NB4 (cell line): ENCODE measurements around the gene UBA3.

Experiments used
- CTCF ChIP-seq: IDR thresholded peaks from one replicate; pipeline ENCODE4 v1.5.1; 2012; ENCODE audit warnings: low read depth, low read length
- MAX ChIP-seq: IDR thresholded peaks from 2 replicates; pipeline ENCODE4 v1.6.1; 2011; ENCODE audit warnings: low read depth, low read length
- POLR2A ChIP-seq: IDR thresholded peaks from 2 replicates; pipeline ENCODE4 v1.6.1; 2011; ENCODE audit warnings: mild to moderate bottlenecking; ENCODE audit not compliant: insufficient read length; ENCODE audit errors: extremely low read depth

- no peak for TF ChIP-seq CTCF
- TF ChIP-seq MAX = no peak
- no peak for TF ChIP-seq POLR2A
Measured at GRCh38 chr3:69079269-69080159, 651 bp downstream of the UBA3 start.
